Activated CD8-positive, alpha-beta T cell treated with anti-CD3 and anti-CD28 coated beads for 36 hours (primary cell): ENCODE results near the gene EIPR1. TPM values are rescaled to one million over a fixed set of nuclear protein-coding genes. Genes with fewer than 3 reads are reported as not detected.

Experiments used
- ATAC-seq: fragments of 200-7000 bp; cut with Tn5 transposase; one replicate; pipeline ENCODE4 v1.10.0; 2021; ENCODE audit warnings: mild to moderate bottlenecking, moderate library complexity
- CTCF ChIA-PET: fragments of 350-600 bp; sonication (Branson Sonifier 250); formaldehyde crosslinking; loops from one replicate; lab custom pipeline; 2021; ENCODE audit warnings: antibody characterized with exemption; lab: Charles Lee
- POLR2A ChIA-PET: fragments of 350-600 bp; sonication (Branson Sonifier 250); formaldehyde crosslinking; loops from one replicate; lab custom pipeline; 2021; ENCODE audit warnings: antibody characterized with exemption; lab: Charles Lee
- DNase-seq: peaks from one replicate; pipeline ENCODE4 v3.0.0-alpha.2; 2020
- H3K27ac Mint-ChIP-seq: one replicate; pipeline ENCODE4 v1.8.0; 2021; ENCODE audit warnings: mild to moderate bottlenecking, mixed read lengths
- H3K27me3 Mint-ChIP-seq: one replicate; pipeline ENCODE4 v1.8.0; 2021; ENCODE audit warnings: mixed read lengths
- H3K36me3 Mint-ChIP-seq: one replicate; pipeline ENCODE4 v1.8.0; 2021; ENCODE audit warnings: low read depth, mixed read lengths
- H3K4me1 Mint-ChIP-seq: one replicate; pipeline ENCODE4 v1.8.0; 2021; ENCODE audit warnings: low read depth, mixed read lengths
- H3K4me3 Mint-ChIP-seq: one replicate; pipeline ENCODE4 v1.8.0; 2021; ENCODE audit warnings: mild to moderate bottlenecking, moderate library complexity, mixed read lengths
- H3K9me3 Mint-ChIP-seq: one replicate; pipeline ENCODE4 v1.8.0; 2021; ENCODE audit warnings: mixed read lengths
- CTCF ChIP-seq: fragments of 200-600 bp; IDR thresholded peaks from one replicate; pipeline ENCODE4 v1.8.0; 2022; ENCODE audit warnings: antibody characterized with exemption, mild to moderate bottlenecking
- intact Hi-C: fragments of 100-400 bp; cut with micrococcal nuclease; formaldehyde crosslinking; loops from one replicate; pipeline ENCODE4 v1.10.0; 2022
- total RNA-seq, 2 experiments: library from RNA; stranded (reverse); gene quantifications; one replicate each; pipeline ENCODE4 v1.2.3, GENCODE V29; 2021

EIPR1 gene
- total RNA-seq, 2 experiments from 2014 or later, result 38.4 to 39.1 TPM

GRCh38 chr2:3345621-3346020 is 32.0 kb downstream of the EIPR1 start:
- CTCF ChIA-PET, result no interaction called here
- no peak for ATAC-seq
- Mint-ChIP-seq H3K27me3 (no peaks in the 10 kb centered on the region), H3K36me3 (peaks cover 34% of the 10 kb centered on the region), H3K27ac (no peak overlapping the region), H3K4me1 (peaks cover 2% of the 10 kb centered on the region), H3K9me3 (peaks cover 5% of the 10 kb centered on the region), H3K4me3 (no peak overlapping the region)
- intact Hi-C loops, result no loop called here
- POLR2A ChIA-PET, result no interaction called here
- DNase-seq, result no peak
- TF ChIP-seq CTCF, result no peak

DNA sequence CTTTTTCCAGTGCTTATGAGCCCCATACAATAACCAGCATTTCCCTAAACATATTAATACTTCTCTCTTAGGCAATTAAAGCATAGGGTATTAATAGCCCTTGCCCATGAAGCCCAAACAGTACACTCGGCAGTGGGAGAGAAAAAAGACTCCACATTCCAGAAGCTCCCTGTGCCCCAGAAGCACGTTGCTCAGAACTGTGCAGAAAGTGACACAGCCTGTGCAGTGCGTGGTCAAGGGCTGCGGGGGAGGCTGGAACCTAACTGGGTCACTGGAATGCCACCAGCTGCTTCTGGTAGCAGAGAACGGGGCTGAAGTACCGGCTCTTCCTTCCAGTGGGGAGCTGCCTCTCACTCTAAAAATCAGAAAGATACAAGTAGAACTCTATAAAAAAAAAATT is 32.7 kb downstream of the EIPR1 start:
- no peak for DNase-seq
- no peaks in the 10 kb centered on the region for H3K27me3 Mint-ChIP-seq
- H3K9me3 Mint-ChIP-seq, result no peaks in the 10 kb centered on the region
- no peak for ATAC-seq
- ChIA-PET POLR2A (no interaction called here), CTCF (no interaction called here)
- H3K4me1 Mint-ChIP-seq, result peaks cover 2% of the 10 kb centered on the region
- TF ChIP-seq CTCF, result no peak
- H3K36me3 Mint-ChIP-seq, result peaks cover 28% of the 10 kb centered on the region
- intact Hi-C loops, result no loop called here
- no peak overlapping the region for H3K27ac Mint-ChIP-seq
- H3K4me3 Mint-ChIP-seq, result no peak overlapping the region

- ChIA-PET CTCF (no interaction called here), POLR2A (no interaction called here)
- no peak for DNase-seq
- Mint-ChIP-seq H3K4me3 (no peak overlapping the region), H3K9me3 (no peaks in the 10 kb centered on the region), H3K4me1 (peaks cover 2% of the 10 kb centered on the region), H3K36me3 (peaks cover 17% of the 10 kb centered on the region), H3K27me3 (no peaks in the 10 kb centered on the region), H3K27ac (no peak overlapping the region)
- intact Hi-C loops, result no loop called here
- no peak for TF ChIP-seq CTCF
- ATAC-seq, result no peak
Observed at GRCh38 chr2:3343012-3343411, 34.6 kb downstream of the EIPR1 start.

DNA sequence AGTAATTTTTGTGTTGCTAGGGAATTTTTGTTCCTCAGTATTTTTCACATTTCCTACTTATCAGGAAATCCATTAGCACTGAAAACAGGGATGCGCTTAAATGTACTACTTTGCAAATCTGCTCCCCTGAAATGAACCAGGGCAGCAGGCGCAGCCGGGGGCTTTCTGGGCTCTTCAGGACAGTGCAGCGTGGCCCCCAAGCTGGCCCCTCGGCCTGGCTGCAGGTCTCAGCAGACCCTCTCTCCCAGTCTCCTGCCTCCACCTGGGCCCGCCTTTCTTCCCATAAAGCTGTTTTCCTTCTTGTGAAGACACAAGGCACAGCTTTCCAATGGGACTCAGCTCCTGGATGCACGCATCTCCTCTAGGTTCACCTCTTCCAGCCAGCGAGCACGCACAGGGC is 35.3 kb downstream of the EIPR1 start:
- POLR2A ChIA-PET, result no interaction called here
- intact Hi-C loops, result no loop called here
- no peak overlapping the region for H3K4me3 Mint-ChIP-seq
- ATAC-seq (no peak), DNase-seq (no peak)
- peaks cover 2% of the 10 kb centered on the region for H3K4me1 Mint-ChIP-seq
- no peaks in the 10 kb centered on the region for H3K27me3 Mint-ChIP-seq
- TF ChIP-seq CTCF, result no peak
- H3K36me3 Mint-ChIP-seq, result peaks cover 10% of the 10 kb centered on the region
- CTCF ChIA-PET, result no interaction called here
- no peak overlapping the region for H3K27ac Mint-ChIP-seq
- H3K9me3 Mint-ChIP-seq, result no peaks in the 10 kb centered on the region

DNA sequence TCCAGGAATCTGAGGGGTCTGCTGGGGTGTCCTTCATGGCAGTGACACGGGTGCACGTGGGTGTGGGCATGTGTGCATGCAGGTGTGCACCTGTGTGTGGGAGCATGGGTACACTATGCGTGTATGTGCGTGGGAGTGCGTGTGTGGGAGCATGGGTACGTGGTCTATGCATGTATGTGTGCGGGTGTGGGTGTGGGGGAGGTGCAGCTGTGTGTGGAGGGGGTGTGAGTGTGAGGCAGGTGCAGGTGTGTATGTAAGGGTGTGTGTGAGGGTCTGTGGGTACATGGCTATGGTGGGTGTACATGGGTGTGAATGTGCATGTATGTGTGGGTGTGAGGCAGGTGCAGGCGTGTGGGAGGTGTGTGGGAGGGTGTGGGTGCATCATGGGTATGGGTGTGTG is 36.3 kb downstream of the EIPR1 start:
- H3K36me3 Mint-ChIP-seq, result peaks cover 6% of the 10 kb centered on the region
- H3K9me3 Mint-ChIP-seq, result no peaks in the 10 kb centered on the region
- ATAC-seq, result no peak
- no peaks in the 10 kb centered on the region for H3K27me3 Mint-ChIP-seq
- ChIA-PET CTCF (no interaction called here), POLR2A (no interaction called here)
- no peak overlapping the region for H3K27ac Mint-ChIP-seq
- no peak for DNase-seq
- intact Hi-C loops, result no loop called here
- TF ChIP-seq CTCF, result no peak
- H3K4me1 Mint-ChIP-seq, result peaks cover 2% of the 10 kb centered on the region
- H3K4me3 Mint-ChIP-seq, result no peak overlapping the region
